ENCODE results near the gene FGF21.
A peak's percentile ranks its signal among the peaks of the same experiment; 100 is the strongest.

GRCh38 chr19:48752496-48753365, 2.6 kb upstream of the FGF21 start, which contains the start of gene FUT1:
- TF ChIP-seq CTCF (conservative IDR thresholded peaks at IDR 0.05 in 1 of 2, IDR thresholded peaks at IDR 0.05 in 1 of 2; ENCODE audit: low read depth in 1 of 2, low read length in 2 of 2) (no peak), EZH2 (IDR thresholded peaks at IDR 0.05; ENCODE audit: low read length, missing control alignments) (peak; percentile 59)
